Medulla oblongata (tissue), 1 donor: ENCODE measurements around the gene GNAZ.
"Not testable (repeated sequence)": the region's sequence is repeated elsewhere in the genome, so short reads cannot be mapped to it uniquely, and the experiment has no call there.

Experiments used
- DNase-seq: peaks from one replicate; pipeline ENCODE4 v3.0.0-alpha.2; 2015; ENCODE audit errors: extremely low spot score

GNAZ gene

GRCh38 chr22:23070418-23071229, at the start of gene GNAZ:
Gene GNAZ (plus strand): TSS chr22:23070519. CDS start chr22:23095696, 25,177 bp downstream.
- no peak for DNase-seq

- no peak for DNase-seq
These were observed 49.5 kb upstream of the GNAZ start for GRCh38 chr22:23020659-23021293.

GRCh38 chr22:23021660-23022353, 48.5 kb upstream of the GNAZ start:
- not testable (repeated sequence) for DNase-seq

- no peak for DNase-seq
These were observed 47.0 kb upstream of the GNAZ start for GRCh38 chr22:23023294-23023693.

- DNase-seq, result no peak
These were observed 43.5 kb upstream of the GNAZ start for GRCh38 chr22:23026777-23027176.

- not testable (repeated sequence) for DNase-seq
These were observed 42.5 kb upstream of the GNAZ start for GRCh38 chr22:23027849-23028248.

GRCh38 chr22:23029521-23030228, 40.6 kb upstream of the GNAZ start:
- DNase-seq, result no peak

GRCh38 chr22:23031381-23031780, 38.9 kb upstream of the GNAZ start:
- DNase-seq, result no peak

- DNase-seq, result no peak
These were observed 38.5 kb upstream of the GNAZ start for GRCh38 chr22:23031786-23032185.

- no peak for DNase-seq
These were observed 37.7 kb upstream of the GNAZ start for GRCh38 chr22:23032658-23033057.

- peak; percentile 40 for DNase-seq
These were observed 37.0 kb upstream of the GNAZ start for GRCh38 chr22:23033116-23033905.

GRCh38 chr22:23034621-23035556, 35.4 kb upstream of the GNAZ start:
- no peak for DNase-seq

GRCh38 chr22:23035557-23036277, 34.6 kb upstream of the GNAZ start:
- DNase-seq, result no peak

- DNase-seq, result no peak
These were observed 33.5 kb upstream of the GNAZ start for GRCh38 chr22:23036684-23037428.

- no peak for DNase-seq
These were observed 32.6 kb upstream of the GNAZ start for GRCh38 chr22:23037429-23038333.

- no peak for DNase-seq
These were observed 32.0 kb upstream of the GNAZ start for GRCh38 chr22:23038334-23038642.

GRCh38 chr22:23038902-23039301, 31.4 kb upstream of the GNAZ start:
- DNase-seq, result no peak

GRCh38 chr22:23042179-23042578, 28.1 kb upstream of the GNAZ start:
- DNase-seq, result no peak
